Caco-2 (cell line): Measurements from ENCODE around the gene OR2AT4. TPM values are rescaled to one million over a fixed set of nuclear protein-coding genes. Genes with fewer than 3 reads are reported as not detected.
"Not testable (repeated sequence)": the region's sequence is repeated elsewhere in the genome, so short reads cannot be mapped to it uniquely, and the experiment has no call there.

Experiments
- BruUV-seq: library from RNA; stranded (reverse); fragments of 400-500 nt; replicated peaks from 2 replicates; lab custom pipeline; 2021; lab: Mats Ljungman, UMichigan
- CTCF ChIA-PET: fragments of 300-600 bp; sonication (Branson Sonifier 250); formaldehyde crosslinking; loops from one replicate; lab custom pipeline; 2022; ENCODE audit warnings: antibody characterized with exemption; lab: Charles Lee
- POLR2A ChIA-PET: fragments of 300-600 bp; sonication (Branson Sonifier 250); formaldehyde crosslinking; loops from one replicate; lab custom pipeline; 2022; ENCODE audit warnings: antibody characterized with exemption; lab: Charles Lee
- DNase-seq, 2 experiments: peaks; one replicate each; pipeline versions ENCODE4 v3.0.0 to v3.0.0-alpha.2; 2020 to 2022
- H3K27me3 ChIP-seq: replicated peaks from 2 replicates; pipeline ENCODE4 v1.6.0; 2011; ENCODE audit warnings: low read length; ENCODE audit not compliant: control insufficient read depth, insufficient read depth
- H3K36me3 ChIP-seq: 2 replicates; pipeline ENCODE4 v1.5.1; 2011; ENCODE audit warnings: low read length; ENCODE audit not compliant: control insufficient read depth, insufficient read depth
- H3K4me1 ChIP-seq: fragments of 250-450 bp; sonication (Bioruptor Pico); 2 replicates; pipeline ENCODE4 v1.5.1; 2020; ENCODE audit warnings: mild to moderate bottlenecking
- H3K4me3 ChIP-seq: 2 replicates; pipeline ENCODE4 v1.5.1; 2011; ENCODE audit warnings: low read depth, mild to moderate bottlenecking, control low read depth, low read length
- H3K9me3 ChIP-seq: fragments of 250-450 bp; sonication (Bioruptor Pico); 2 replicates; pipeline ENCODE4 v1.5.1; 2020; ENCODE audit warnings: mild to moderate bottlenecking, moderate library complexity
- H3K27ac Mint-ChIP-seq: one replicate; pipeline ENCODE4 v1.8.0; 2022; ENCODE audit warnings: mixed read lengths; ENCODE audit not compliant: unreplicated experiment
- H3K27me3 Mint-ChIP-seq: one replicate; pipeline ENCODE4 v1.8.0; 2022; ENCODE audit warnings: mixed read lengths; ENCODE audit not compliant: insufficient read depth, unreplicated experiment
- H3K36me3 Mint-ChIP-seq: one replicate; pipeline ENCODE4 v1.8.0; 2022; ENCODE audit warnings: mild to moderate bottlenecking, mixed read lengths; ENCODE audit not compliant: insufficient read depth, unreplicated experiment
- H3K4me1 Mint-ChIP-seq: one replicate; pipeline ENCODE4 v1.8.0; 2022; ENCODE audit warnings: low read depth, mixed read lengths; ENCODE audit not compliant: unreplicated experiment
- H3K4me3 Mint-ChIP-seq: one replicate; pipeline ENCODE4 v1.8.0; 2022; ENCODE audit warnings: mild to moderate bottlenecking, moderate library complexity, mixed read lengths; ENCODE audit not compliant: unreplicated experiment
- H3K9me3 Mint-ChIP-seq: one replicate; pipeline ENCODE4 v1.8.0; 2022; ENCODE audit warnings: mixed read lengths; ENCODE audit not compliant: unreplicated experiment
- CTCF ChIP-seq, 2 experiments: fragments of 200-600 bp in 1 of 2; IDR thresholded peaks; 1 replicate in 1 of 2; 2 replicates in 1 of 2; pipeline versions ENCODE4 v1.5.1 to v1.8.0; 2011 to 2022; ENCODE audit warnings: antibody characterized with exemption in 1 of 2, control low read depth in 1 of 2, inconsistent platforms in 1 of 2, low read depth in 1 of 2, low read length in 1 of 2, mild to moderate bottlenecking in 1 of 2, moderate library complexity in 1 of 2; ENCODE audit not compliant: insufficient read depth in 1 of 2, severe bottlenecking in 1 of 2, unreplicated experiment in 1 of 2
- intact Hi-C: fragments of 100-400 bp; cut with micrococcal nuclease; formaldehyde crosslinking; loops from one replicate; pipeline ENCODE4 v1.10.0; 2022; ENCODE audit not compliant: unreplicated experiment
- total RNA-seq: library from RNA; stranded (reverse); gene quantifications from 2 replicates; pipeline ENCODE4 v1.2.3, GENCODE V29; 2022

Gene OR2AT4
- total RNA-seq, 1 experiment from 2014 or later = not detected

- TF ChIP-seq CTCF (IDR thresholded peaks at IDR 0.05; ENCODE audit: insufficient read depth in 1 of 2, low read depth in 1 of 2, low read length in 1 of 2, severe bottlenecking in 1 of 2, unreplicated experiment in 1 of 2) = no peak
- no TSS peak for BruUV-seq
- no peaks in the 10 kb centered on the region for H3K27me3 ChIP-seq
- H3K9me3 Mint-ChIP-seq = no peaks in the 10 kb centered on the region
- no peaks in the 10 kb centered on the region for H3K36me3 ChIP-seq
- ChIA-PET CTCF (interaction anchor here (0.6 kb wide), 1 partner anchor 141 kb away, joined by 3 read pairs; no protein-coding TSS in a partner anchor), POLR2A (no interaction called here)
- no peak overlapping the region for H3K27ac Mint-ChIP-seq
- no peaks in the 10 kb centered on the region for H3K36me3 Mint-ChIP-seq
- H3K9me3 ChIP-seq = 0 out of 2 replicates have a peak, but pooled peaks cover 2% of the 10 kb centered on the region
- intact Hi-C loops = no loop called here
- no peaks in the 10 kb centered on the region for H3K27me3 Mint-ChIP-seq
- no peak overlapping the region for H3K4me3 Mint-ChIP-seq
- H3K4me3 ChIP-seq = no peak overlapping the region
- DNase-seq = no peak
- no peaks in the 10 kb centered on the region for H3K4me1 Mint-ChIP-seq
- no peaks in the 10 kb centered on the region for H3K4me1 ChIP-seq
Measured at GRCh38 chr11:75107187-75107586, 10.5 kb upstream of the OR2AT4 start.

- H3K27me3 ChIP-seq, H3K27ac Mint-ChIP-seq, H3K36me3 Mint-ChIP-seq, H3K4me3 Mint-ChIP-seq, DNase-seq, H3K36me3 ChIP-seq, BruUV-seq, H3K4me3 ChIP-seq, H3K4me1 ChIP-seq, H3K9me3 Mint-ChIP-seq, intact Hi-C loops, H3K9me3 ChIP-seq, H3K27me3 Mint-ChIP-seq, H3K4me1 Mint-ChIP-seq: not testable (repeated sequence)
- ChIA-PET CTCF (interaction anchor here (0.6 to 1.4 kb wide), 3 partner anchors 34 to 142 kb away, joined by 3 to 7 read pairs (median 4); no protein-coding TSS in a partner anchor), POLR2A (interaction anchor here (0.7 kb wide), 1 partner anchor 92 kb away, joined by 5 read pairs; no protein-coding TSS in a partner anchor)
Measured at GRCh38 chr11:75105967-75106681, 9.4 kb upstream of the OR2AT4 start.

GRCh38 chr11:75105462-75105925 is 8.8 kb upstream of the OR2AT4 start:
- H3K4me1 ChIP-seq = no peaks in the 10 kb centered on the region
- H3K36me3 ChIP-seq = no peaks in the 10 kb centered on the region
- 0 out of 2 replicates have a peak, but pooled peaks cover 6% of the 10 kb centered on the region for H3K9me3 ChIP-seq
- BruUV-seq = no TSS peak
- H3K4me3 ChIP-seq = no peak overlapping the region
- Mint-ChIP-seq H3K27me3 (peaks cover 5% of the 10 kb centered on the region), H3K27ac (no peak overlapping the region), H3K9me3 (no peaks in the 10 kb centered on the region), H3K4me3 (no peak overlapping the region), H3K4me1 (no peaks in the 10 kb centered on the region), H3K36me3 (no peaks in the 10 kb centered on the region)
- ChIA-PET CTCF (interaction anchor here (0.7 to 1.5 kb wide), 3 partner anchors 35 to 143 kb away, joined by 3 to 7 read pairs (median 4); no protein-coding TSS in a partner anchor), POLR2A (interaction anchor here (0.7 kb wide), 1 partner anchor 91 kb away, joined by 5 read pairs; no protein-coding TSS in a partner anchor)
- DNase-seq = peak; percentile 57 to 80
- intact Hi-C loops = no loop called here
- no peaks in the 10 kb centered on the region for H3K27me3 ChIP-seq
- TF ChIP-seq CTCF (IDR thresholded peaks at IDR 0.05; ENCODE audit: insufficient read depth in 1 of 2, low read depth in 1 of 2, low read length in 1 of 2, severe bottlenecking in 1 of 2, unreplicated experiment in 1 of 2) = no peak
